ENCODE results near the gene DTWD1. TPM values are rescaled to one million over a fixed set of nuclear protein-coding genes. Genes with fewer than 3 reads are reported as not detected.

The DTWD1 gene
- total and polyA plus RNA-seq, 4 experiments from 2014 or later, result 19.8 to 29.9 (median 25.3) TPM

DNA sequence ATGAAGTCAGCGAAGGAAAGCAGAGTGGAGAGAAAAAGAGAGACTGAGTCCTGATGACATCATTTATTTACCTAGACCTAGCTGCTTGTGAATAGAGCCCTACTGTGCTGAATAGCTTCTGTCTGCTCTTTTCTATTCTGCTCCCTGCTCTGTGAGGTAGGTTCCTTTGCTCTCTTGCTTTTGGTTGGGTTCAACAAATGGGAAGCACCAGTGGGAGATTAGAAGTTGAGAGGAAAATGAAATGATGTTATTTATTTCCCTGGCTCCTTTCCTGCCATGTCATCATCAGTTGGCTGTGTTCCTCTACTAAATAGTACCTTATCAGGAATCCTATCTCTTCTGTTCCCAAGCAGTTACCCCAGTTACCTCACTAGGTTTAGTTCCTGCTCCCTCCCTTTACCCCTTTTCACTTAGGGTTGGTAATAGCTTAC lies 23.5 kb downstream of the DTWD1 start:
- no peaks in the 10 kb centered on the region for H3K4me1 ChIP-seq (ENCODE audit: insufficient read depth, low read length)
- Mint-ChIP-seq H3K36me3 (peaks cover 7 to 8% of the 10 kb centered on the region in 2 donors), H3K4me3 (no peak overlapping the region), H3K27ac (peak overlapping the region in 1 of 7 donors; percentile 47), H3K9me3 (no peaks in the 10 kb centered on the region), H3K4me1 (peaks cover 0 to 2% (median 1%) of the 10 kb centered on the region in 4 donors), H3K27me3 (no peaks in the 10 kb centered on the region)
- H3K27ac ChIP-seq (ENCODE audit: low read depth, low read length), result no peak overlapping the region
- no peaks in the 10 kb centered on the region for H3K36me3 ChIP-seq (ENCODE audit: insufficient read depth, low read length)
- POLR2A ChIA-PET (ENCODE audit: partially characterized antibody), result no interaction called here
- no peak for DNase-seq
- intact Hi-C loops (cut with micrococcal nuclease), result no loop called here
- CTCF ChIA-PET (ENCODE audit: partially characterized antibody), result no interaction called here
- H3K4me3 ChIP-seq (ENCODE audit: low read length in 2 of 2), result no peak overlapping the region
- no peaks in the 10 kb centered on the region for H3K9me3 ChIP-seq (ENCODE audit: control insufficient read depth in 1 of 2, low read length in 2 of 2)
- H3K27me3 ChIP-seq (ENCODE audit: insufficient read depth, low read length), result no peaks in the 10 kb centered on the region

DNA sequence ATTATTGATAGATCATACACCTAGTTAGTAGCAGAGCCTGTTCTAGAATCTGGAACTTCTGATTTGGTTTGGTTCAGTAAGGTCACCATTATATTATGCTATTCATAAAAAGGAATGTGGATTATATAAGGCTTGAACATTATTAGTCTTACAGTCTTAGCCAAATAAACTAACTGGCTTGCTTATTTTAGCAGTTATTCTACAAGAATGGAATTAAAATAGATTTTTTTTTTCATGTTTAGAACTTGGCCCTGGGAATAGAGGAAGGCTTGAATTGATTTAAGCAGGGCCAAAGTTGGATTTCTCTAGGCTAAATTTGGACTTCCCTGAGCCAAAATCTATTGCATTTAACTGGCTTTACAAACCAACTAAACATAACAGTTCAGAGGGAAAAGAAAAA lies 24.4 kb downstream of the DTWD1 start:
- H3K4me1 Mint-ChIP-seq, result peaks cover 0 to 2% (median 1%) of the 10 kb centered on the region in 4 donors
- no peak overlapping the region for H3K27ac ChIP-seq (ENCODE audit: low read depth, low read length)
- no peaks in the 10 kb centered on the region for H3K36me3 ChIP-seq (ENCODE audit: insufficient read depth, low read length)
- CTCF ChIA-PET (ENCODE audit: partially characterized antibody), result no interaction called here
- H3K9me3 ChIP-seq (ENCODE audit: control insufficient read depth in 1 of 2, low read length in 2 of 2), result no peaks in the 10 kb centered on the region
- H3K4me1 ChIP-seq (ENCODE audit: insufficient read depth, low read length), result no peaks in the 10 kb centered on the region
- H3K4me3 Mint-ChIP-seq, result no peak overlapping the region
- H3K27ac Mint-ChIP-seq, result no peak overlapping the region
- no peaks in the 10 kb centered on the region for H3K9me3 Mint-ChIP-seq
- no peaks in the 10 kb centered on the region for H3K27me3 Mint-ChIP-seq
- peaks cover 7 to 8% of the 10 kb centered on the region in 2 donors for H3K36me3 Mint-ChIP-seq
- POLR2A ChIA-PET (ENCODE audit: partially characterized antibody), result no interaction called here
- no peak overlapping the region for H3K4me3 ChIP-seq (ENCODE audit: low read length in 2 of 2)
- DNase-seq, result no peak
- intact Hi-C loops (cut with micrococcal nuclease), result no loop called here
- H3K27me3 ChIP-seq (ENCODE audit: insufficient read depth, low read length), result no peaks in the 10 kb centered on the region

DNA sequence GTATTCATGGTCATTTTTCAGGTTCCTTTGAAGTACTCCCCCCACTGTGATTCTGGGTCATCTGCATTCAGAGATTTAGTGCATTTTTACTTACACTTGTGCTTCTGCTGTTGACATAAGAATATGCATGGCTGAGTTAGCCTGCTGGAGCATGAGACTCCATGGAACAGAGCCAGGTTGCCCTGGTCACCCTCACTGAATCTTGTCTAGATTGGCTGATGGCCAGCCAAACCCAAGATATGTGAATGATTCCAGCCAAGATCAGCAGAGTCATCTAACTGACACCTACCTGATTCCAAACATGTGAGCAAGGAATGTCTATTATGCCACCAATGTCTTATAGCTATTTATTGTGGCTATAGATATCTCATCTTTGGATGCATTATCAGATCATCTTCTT lies 25.1 kb downstream of the DTWD1 start:
- no peaks in the 10 kb centered on the region for H3K4me1 ChIP-seq (ENCODE audit: insufficient read depth, low read length)
- Mint-ChIP-seq H3K9me3 (no peaks in the 10 kb centered on the region), H3K4me3 (no peak overlapping the region), H3K27me3 (no peaks in the 10 kb centered on the region), H3K4me1 (peaks cover 0 to 2% (median 1%) of the 10 kb centered on the region in 4 donors), H3K36me3 (peaks cover 5 to 7% of the 10 kb centered on the region in 2 donors), H3K27ac (peak overlapping the region in 1 of 7 donors; percentile 15)
- ChIA-PET CTCF (ENCODE audit: partially characterized antibody) (no interaction called here), POLR2A (ENCODE audit: partially characterized antibody) (no interaction called here)
- H3K4me3 ChIP-seq (ENCODE audit: low read length in 2 of 2), result no peak overlapping the region
- no peak for DNase-seq
- no peak overlapping the region for H3K27ac ChIP-seq (ENCODE audit: low read depth, low read length)
- H3K9me3 ChIP-seq (ENCODE audit: control insufficient read depth in 1 of 2, low read length in 2 of 2), result no peaks in the 10 kb centered on the region
- H3K36me3 ChIP-seq (ENCODE audit: insufficient read depth, low read length), result no peaks in the 10 kb centered on the region
- intact Hi-C loops (cut with micrococcal nuclease), result no loop called here
- no peaks in the 10 kb centered on the region for H3K27me3 ChIP-seq (ENCODE audit: insufficient read depth, low read length)

DNA sequence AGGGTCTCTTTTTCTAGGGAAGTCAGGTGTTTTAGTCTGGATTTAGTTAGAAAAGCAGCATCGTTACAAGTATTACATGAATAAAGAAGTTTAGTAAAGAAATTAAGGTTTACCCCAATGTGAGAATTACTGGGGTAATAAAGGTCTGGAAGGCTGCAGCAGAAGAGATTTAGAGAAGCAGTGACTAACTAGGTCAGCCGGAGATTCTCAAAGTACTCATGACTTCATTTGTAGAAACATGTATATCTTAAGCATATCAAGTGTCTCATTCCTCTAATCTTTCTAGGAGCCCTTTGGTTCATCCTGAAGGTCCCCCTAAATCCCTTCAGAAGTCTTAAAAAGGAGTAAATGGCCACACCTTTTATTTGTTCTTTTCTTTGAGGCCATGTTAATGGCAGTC lies 26.0 kb downstream of the DTWD1 start:
- Mint-ChIP-seq H3K27me3 (no peaks in the 10 kb centered on the region), H3K9me3 (peaks cover 0 to 2% (median 0%) of the 10 kb centered on the region in 8 donors), H3K27ac (no peak overlapping the region), H3K4me3 (no peak overlapping the region), H3K4me1 (peaks cover 0 to 2% (median 1%) of the 10 kb centered on the region in 4 donors), H3K36me3 (peaks cover under 1 to 7% of the 10 kb centered on the region in 2 donors)
- intact Hi-C loops (cut with micrococcal nuclease), result no loop called here
- no peaks in the 10 kb centered on the region for H3K9me3 ChIP-seq (ENCODE audit: control insufficient read depth in 1 of 2, low read length in 2 of 2)
- H3K4me3 ChIP-seq (ENCODE audit: low read length in 2 of 2), result no peak overlapping the region
- H3K4me1 ChIP-seq (ENCODE audit: insufficient read depth, low read length), result no peaks in the 10 kb centered on the region
- DNase-seq, result no peak
- POLR2A ChIA-PET (ENCODE audit: partially characterized antibody), result no interaction called here
- no peaks in the 10 kb centered on the region for H3K27me3 ChIP-seq (ENCODE audit: insufficient read depth, low read length)
- CTCF ChIA-PET (ENCODE audit: partially characterized antibody), result no interaction called here
- H3K36me3 ChIP-seq (ENCODE audit: insufficient read depth, low read length), result no peaks in the 10 kb centered on the region
- H3K27ac ChIP-seq (ENCODE audit: low read depth, low read length), result no peak overlapping the region

DNA sequence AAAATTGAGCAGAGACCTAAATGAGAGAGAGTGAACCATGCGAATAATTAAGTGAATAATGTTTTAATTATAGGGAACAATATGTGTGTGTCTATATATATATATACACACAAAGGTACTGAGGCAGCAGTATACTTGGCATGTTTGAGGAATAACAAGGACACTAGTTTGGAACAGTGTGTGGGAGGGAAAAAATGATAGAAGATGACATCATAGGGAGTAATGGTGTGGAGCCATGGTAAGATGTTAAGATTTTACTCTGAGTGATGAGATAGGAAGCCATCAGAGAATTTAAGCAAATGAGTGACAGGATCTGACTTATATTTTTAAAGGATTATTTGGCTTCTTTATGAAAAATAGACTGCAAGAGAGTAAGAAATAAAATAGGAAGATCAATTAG lies 29.1 kb downstream of the DTWD1 start:
- intact Hi-C loops (cut with micrococcal nuclease), result no loop called here

DNA sequence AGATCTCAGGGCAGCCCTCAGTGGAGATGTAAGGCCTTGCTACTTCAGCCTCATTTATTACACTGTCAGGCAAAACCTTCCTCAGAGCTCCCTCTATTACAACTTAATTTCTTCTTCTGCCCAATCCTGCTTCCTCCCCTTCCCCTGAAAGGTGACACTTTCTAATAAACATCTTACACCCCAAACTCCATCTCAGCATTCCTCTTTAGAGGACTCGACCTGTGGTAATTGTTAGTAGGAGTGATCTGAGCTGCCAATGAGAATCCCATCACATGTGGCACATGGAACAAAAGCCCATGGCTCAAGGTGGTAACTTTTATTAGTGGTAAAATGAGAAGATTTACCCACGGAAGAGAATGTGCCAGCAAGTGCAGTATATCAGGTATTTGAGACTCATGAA lies 29.8 kb downstream of the DTWD1 start:
- Histone ChIP-seq H3K27me3 (ENCODE audit: insufficient read depth, low read length) (no peaks in the 10 kb centered on the region), H3K4me3 (ENCODE audit: low read length in 2 of 2) (no peak overlapping the region), H3K36me3 (ENCODE audit: insufficient read depth, low read length) (no peaks in the 10 kb centered on the region), H3K27ac (ENCODE audit: low read depth, low read length) (no peak overlapping the region), H3K9me3 (ENCODE audit: control insufficient read depth in 1 of 2, low read length in 2 of 2) (peaks cover 0 to 19% of the 10 kb centered on the region in 2 donors), H3K4me1 (ENCODE audit: insufficient read depth, low read length) (no peaks in the 10 kb centered on the region)
- ChIA-PET POLR2A (ENCODE audit: partially characterized antibody) (no interaction called here), CTCF (ENCODE audit: partially characterized antibody) (no interaction called here)
- DNase-seq, result no peak
- peaks cover 1 to 2% of the 10 kb centered on the region in 2 donors for H3K27me3 Mint-ChIP-seq
- H3K4me3 Mint-ChIP-seq, result no peak overlapping the region
- no peak overlapping the region for H3K27ac Mint-ChIP-seq
- intact Hi-C loops (cut with micrococcal nuclease), result no loop called here
- peaks cover 0 to 8% of the 10 kb centered on the region in 2 donors for H3K36me3 Mint-ChIP-seq
- H3K4me1 Mint-ChIP-seq, result no peaks in the 10 kb centered on the region
- peaks cover 0 to 38% (median 30%) of the 10 kb centered on the region in 8 donors for H3K9me3 Mint-ChIP-seq

More for the DNA sequence above, 29.1 kb downstream of the DTWD1 start:
- CTCF ChIA-PET (ENCODE audit: partially characterized antibody), result no interaction called here
- Histone ChIP-seq H3K36me3 (ENCODE audit: insufficient read depth, low read length) (no peaks in the 10 kb centered on the region), H3K4me1 (ENCODE audit: insufficient read depth, low read length) (no peaks in the 10 kb centered on the region), H3K27ac (ENCODE audit: low read depth, low read length) (no peak overlapping the region), H3K27me3 (ENCODE audit: insufficient read depth, low read length) (no peaks in the 10 kb centered on the region), H3K4me3 (ENCODE audit: low read length in 2 of 2) (no peak overlapping the region), H3K9me3 (ENCODE audit: control insufficient read depth in 1 of 2, low read length in 2 of 2) (peaks cover 0 to 19% of the 10 kb centered on the region in 2 donors)
- no peak for DNase-seq
- Mint-ChIP-seq H3K9me3 (peaks cover 0 to 32% (median 27%) of the 10 kb centered on the region in 8 donors), H3K4me3 (no peak overlapping the region), H3K27ac (peak overlapping the region in 1 of 7 donors; percentile 32), H3K36me3 (peaks cover 0 to 8% of the 10 kb centered on the region in 2 donors), H3K27me3 (peaks cover 0 to 2% of the 10 kb centered on the region in 2 donors), H3K4me1 (no peaks in the 10 kb centered on the region)
- POLR2A ChIA-PET (ENCODE audit: partially characterized antibody), result no interaction called here

DNA sequence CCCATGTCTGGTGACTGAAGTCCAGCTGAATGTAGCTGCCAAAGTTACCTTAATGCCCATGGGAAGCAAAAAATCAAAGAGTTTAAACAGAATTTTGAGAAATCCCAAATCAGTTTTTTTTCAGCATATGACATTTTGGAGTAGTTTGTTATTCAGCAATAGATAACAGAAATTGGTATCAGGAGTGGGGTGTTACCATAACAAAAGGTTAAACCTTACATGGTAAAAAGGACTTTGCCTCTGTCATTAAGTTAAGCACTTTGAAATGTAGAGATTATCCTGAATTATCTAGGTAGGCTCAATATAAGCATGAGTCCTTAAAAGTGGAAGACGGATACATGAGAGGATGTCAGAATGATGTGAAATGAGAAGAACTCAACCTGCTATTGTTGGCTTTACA lies 32.1 kb downstream of the DTWD1 start:
- peaks cover 0 to 19% of the 10 kb centered on the region in 2 donors for H3K9me3 ChIP-seq (ENCODE audit: control insufficient read depth in 1 of 2, low read length in 2 of 2)
- no peaks in the 10 kb centered on the region for H3K27me3 ChIP-seq (ENCODE audit: insufficient read depth, low read length)
- no peaks in the 10 kb centered on the region for H3K36me3 ChIP-seq (ENCODE audit: insufficient read depth, low read length)
- H3K4me3 ChIP-seq (ENCODE audit: low read length in 2 of 2), result no peak overlapping the region
- ChIA-PET CTCF (ENCODE audit: partially characterized antibody) (no interaction called here), POLR2A (ENCODE audit: partially characterized antibody) (no interaction called here)
- no peak overlapping the region for H3K27ac ChIP-seq (ENCODE audit: low read depth, low read length)
- Mint-ChIP-seq H3K4me1 (no peaks in the 10 kb centered on the region), H3K36me3 (peaks cover 0 to 8% of the 10 kb centered on the region in 2 donors), H3K27me3 (peaks cover 2 to 4% of the 10 kb centered on the region in 2 donors), H3K4me3 (no peak overlapping the region), H3K27ac (no peak overlapping the region), H3K9me3 (peaks cover 0 to 40% (median 30%) of the 10 kb centered on the region in 8 donors)
- intact Hi-C loops (cut with micrococcal nuclease), result no loop called here
- DNase-seq, result no peak
- H3K4me1 ChIP-seq (ENCODE audit: insufficient read depth, low read length), result no peaks in the 10 kb centered on the region

DNA sequence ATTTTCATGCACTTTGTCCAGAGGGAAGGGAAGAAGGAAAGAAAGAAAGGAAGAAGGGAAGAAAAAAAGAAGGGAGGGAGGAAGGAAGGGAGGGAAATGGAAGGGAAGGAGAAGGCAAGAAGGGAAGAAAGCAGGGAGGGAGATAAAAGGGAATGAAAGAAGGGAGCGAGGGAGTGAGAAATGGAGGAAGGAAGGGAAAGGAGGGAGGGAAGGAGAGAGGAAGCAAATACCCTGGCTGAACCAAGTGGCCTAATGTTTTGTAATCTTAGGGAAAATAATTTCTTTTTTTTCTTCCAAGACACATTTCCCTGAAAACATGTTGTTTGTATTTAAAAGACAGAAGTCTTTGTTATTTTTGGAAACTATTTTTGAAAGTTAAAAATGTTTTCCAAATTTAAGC lies 35.9 kb downstream of the DTWD1 start:
- Mint-ChIP-seq H3K27ac (no peak overlapping the region), H3K27me3 (peaks cover 4 to 18% of the 10 kb centered on the region in 2 donors), H3K9me3 (peaks cover 0 to 43% (median 33%) of the 10 kb centered on the region in 8 donors), H3K4me3 (no peak overlapping the region), H3K4me1 (no peaks in the 10 kb centered on the region), H3K36me3 (peaks cover 0 to 8% of the 10 kb centered on the region in 2 donors)
- Histone ChIP-seq H3K9me3 (ENCODE audit: control insufficient read depth in 1 of 2, low read length in 2 of 2) (peaks cover 0 to 19% of the 10 kb centered on the region in 2 donors), H3K36me3 (ENCODE audit: insufficient read depth, low read length) (no peaks in the 10 kb centered on the region), H3K27ac (ENCODE audit: low read depth, low read length) (no peak overlapping the region), H3K4me1 (ENCODE audit: insufficient read depth, low read length) (no peaks in the 10 kb centered on the region), H3K4me3 (ENCODE audit: low read length in 2 of 2) (no peak overlapping the region), H3K27me3 (ENCODE audit: insufficient read depth, low read length) (no peaks in the 10 kb centered on the region)
- ChIA-PET POLR2A (ENCODE audit: partially characterized antibody) (no interaction called here), CTCF (ENCODE audit: partially characterized antibody) (no interaction called here)
- DNase-seq, result no peak
- intact Hi-C loops (cut with micrococcal nuclease), result no loop called here

All from CD4-positive, alpha-beta memory T cell (primary cell).